T-helper 2 cell (primary cell): ENCODE measurements around the gene KCNJ9.

Experiments used
- DNase-seq, 5 experiments: peaks; one replicate each; pipeline versions ENCODE4 v3.0.0 to v3.0.0-alpha.2; 2012 to 2022

KCNJ9 gene

DNA sequence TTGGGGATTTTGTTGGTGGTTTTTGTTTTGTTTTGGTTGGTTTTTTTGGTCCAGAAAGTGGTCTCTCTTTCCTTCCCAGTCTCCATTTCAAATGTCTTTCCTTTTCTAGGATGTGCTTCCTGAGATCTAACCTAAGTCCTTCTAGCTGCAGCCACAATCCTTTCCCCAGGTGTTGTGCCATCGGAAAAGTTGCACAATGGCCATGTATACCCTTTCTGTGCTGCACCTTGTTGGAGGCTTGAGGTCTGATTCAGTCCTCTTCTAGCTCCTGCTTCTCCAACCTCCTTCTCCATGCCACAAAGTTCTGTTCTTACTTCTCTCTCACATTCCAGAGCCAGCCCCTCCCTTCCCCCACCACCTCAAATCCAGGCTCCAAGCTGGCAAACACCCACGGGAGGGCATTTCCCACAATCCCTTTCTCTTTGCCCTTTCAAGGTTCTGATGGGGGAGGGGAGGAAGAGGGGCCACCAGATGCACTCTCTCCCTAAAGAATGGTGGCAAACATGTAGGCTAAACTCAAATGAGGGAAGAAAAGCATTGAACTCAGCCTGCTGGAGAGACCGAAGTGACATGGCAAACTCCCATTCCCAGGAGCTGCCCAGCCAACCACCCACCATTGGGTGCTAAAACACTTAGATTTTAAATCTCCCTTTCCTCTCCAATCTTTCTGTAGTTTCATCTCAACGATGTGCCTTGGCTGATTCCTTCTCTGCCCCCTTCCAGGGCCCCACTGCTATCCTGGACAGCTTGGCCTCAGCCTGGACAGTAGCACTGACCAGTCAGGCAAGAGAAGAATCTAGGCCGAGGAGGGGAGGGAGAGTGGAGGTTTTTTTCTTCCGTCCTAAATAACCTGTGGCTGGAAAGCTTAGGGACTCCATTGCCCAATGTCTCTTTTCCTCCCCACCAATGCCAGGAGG is 14.3 kb upstream of the KCNJ9 start:
- no peak for DNase-seq

DNA sequence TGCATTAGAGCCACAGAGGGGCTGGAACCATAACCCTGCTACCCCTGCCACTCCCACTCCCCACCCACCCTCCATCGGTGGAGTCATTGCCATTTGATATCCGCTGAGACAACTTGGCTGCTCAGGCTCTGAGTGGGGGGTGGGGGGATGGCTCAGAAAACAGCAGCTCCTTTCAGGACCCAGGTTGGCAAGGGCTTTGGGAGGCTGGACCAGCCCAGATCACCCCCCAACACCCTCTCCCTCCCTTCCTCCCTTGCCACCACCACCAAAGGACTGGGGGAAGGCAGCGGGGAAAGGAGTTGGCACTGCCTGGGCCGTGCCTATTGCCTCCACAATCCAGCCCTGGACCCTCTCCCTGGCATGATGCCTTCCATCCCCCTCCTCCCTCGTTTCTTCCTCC is 13.1 kb upstream of the KCNJ9 start:
- no peak for DNase-seq

DNA sequence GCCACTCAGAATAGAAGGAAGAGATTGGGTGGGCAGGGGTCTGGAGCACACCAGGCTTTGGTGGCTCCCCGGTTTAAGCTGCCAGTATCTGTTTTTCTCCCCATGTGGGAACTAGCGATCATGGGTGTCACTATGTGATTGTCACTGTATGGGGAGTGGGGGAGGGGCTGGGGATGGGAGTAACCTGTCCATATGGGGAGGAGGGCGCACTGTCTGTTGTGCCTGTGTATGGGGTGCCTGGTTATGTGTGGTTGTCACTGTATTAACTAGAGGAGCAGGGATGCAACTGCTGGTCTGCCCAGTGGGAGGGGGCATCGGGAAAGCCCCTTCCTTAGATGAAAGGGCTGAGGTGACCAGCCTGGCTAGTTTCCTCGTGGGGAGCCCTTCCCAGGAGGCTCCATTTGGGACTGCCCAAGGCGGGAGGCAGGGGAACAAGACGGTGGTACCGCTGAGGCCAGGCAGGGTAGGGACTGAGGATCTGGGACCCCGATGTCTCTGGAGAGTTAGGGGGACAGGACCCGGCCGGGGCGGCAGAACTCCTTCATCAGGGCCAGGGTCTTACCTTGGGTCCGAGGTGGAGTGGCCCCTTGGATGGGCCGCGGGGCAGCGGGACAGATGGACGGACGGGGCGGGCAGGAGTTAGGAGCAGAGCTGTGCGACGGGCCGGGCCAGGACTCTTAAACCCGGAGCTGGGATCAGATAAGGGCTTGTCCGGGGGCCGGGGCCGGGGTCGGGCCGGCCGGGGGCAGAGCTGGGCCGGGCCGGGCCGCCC is 11.7 kb upstream of the KCNJ9 start, which contains the start of gene KCNJ10:
Gene KCNJ10, minus strand, starts transcription at position 701 of the 772 bp plus-strand sequence. CDS start 27,628 bp downstream, outside the sequence.
- no peak for DNase-seq

DNA sequence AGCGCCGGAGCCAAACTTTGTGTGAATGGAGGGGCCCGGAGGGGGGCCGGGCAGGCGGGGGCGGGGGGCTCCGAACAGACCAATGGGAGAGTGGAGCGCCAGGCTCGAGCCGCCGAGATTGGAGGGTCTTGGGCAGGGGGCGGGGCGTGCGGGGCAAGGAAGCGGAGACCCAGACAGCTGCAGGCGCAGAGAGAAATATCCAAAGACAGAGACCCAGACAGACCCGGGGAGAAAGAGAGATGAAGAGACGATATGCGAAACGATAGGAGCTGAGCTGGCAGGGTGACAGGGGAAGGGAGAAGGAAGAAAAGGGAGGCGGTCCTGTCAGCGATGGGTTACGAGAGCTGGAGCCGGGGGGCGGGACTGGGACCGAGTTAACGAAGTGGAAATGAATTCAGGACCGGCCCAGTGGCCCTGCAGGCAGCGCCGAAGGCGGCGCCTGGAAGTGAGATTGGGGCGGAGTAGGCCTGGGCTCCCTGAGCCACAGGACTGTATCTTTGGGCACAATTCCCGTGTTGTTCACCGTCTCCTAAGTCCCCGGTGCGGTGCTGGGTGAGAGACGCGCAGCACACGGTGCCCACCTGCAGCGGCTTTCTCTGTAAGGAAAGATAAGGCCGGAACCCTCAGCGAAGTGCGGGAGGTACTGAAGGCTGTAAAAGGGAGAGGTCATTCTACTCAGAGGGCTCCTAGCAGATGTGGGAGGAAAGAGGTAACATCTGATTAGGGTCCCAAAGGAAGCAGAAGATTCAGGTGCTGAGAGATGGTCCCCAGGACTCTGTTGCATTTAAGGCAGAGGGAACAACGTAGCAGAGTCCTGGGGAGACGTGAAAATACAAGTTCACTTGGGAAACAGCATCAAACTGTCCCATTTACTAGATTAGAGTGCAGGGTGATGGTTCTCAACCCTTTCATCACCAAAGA is 10.8 kb upstream of the KCNJ9 start:
- peak; percentile 35 to 72 (median 51) for DNase-seq

DNA sequence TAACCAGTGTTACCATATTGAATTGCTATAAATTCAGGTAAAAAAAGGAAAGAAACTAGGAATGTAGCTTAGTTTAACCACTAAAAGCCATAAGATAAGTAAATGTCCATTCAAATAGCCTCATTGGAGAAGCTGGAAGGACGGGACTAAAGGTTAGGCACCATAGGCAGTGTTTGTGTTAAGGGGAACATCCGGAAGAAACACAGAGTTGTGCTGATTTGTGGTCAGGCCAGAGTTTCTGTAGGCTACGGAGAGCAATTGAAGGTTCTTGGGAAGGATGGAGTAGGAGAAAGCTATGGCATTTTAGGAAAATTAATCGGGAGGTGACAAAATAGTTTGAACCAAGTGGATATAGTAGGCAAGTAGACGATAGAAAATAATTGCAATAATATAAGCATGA is 10.0 kb upstream of the KCNJ9 start:
- no peak for DNase-seq

DNA sequence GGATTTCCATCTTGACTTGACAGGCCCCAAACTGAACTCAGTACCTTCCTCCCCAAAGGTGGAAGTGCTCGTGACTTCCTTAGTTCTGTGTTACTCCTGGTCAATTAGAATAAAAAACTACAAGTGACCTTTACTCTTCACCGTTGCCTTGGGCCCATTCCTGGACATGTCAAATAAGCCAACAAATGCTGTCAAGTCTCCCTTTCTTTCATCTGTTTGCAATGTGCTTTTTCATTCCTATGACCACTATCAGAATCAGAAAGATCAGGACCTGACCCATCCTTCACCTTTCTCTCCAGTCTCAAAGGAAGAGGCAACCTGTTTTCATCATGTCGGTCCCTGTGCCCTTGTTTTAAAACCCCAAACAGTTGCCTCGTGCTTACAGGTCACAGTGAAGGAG is 6.5 kb upstream of the KCNJ9 start:
- DNase-seq, result no peak

DNA sequence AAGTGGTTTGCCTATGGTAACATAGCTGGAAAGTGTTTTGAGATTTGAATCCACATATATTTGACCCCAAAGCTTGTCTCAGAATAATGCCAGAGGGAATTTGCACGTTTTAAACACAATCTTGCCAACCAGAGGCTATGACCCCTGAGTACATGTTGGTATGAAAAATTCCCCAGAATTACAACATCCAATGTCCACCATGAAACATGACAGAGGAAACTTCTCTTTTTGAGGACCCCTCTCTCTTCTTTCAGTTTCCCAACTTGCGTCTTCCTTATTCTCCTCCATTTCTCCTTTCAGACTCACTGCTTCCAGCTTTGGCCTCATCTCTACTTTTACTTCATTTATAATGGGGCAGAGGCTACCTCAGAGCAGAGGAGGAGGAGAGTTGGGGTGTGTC is 5.5 kb upstream of the KCNJ9 start:
- no peak for DNase-seq

DNA sequence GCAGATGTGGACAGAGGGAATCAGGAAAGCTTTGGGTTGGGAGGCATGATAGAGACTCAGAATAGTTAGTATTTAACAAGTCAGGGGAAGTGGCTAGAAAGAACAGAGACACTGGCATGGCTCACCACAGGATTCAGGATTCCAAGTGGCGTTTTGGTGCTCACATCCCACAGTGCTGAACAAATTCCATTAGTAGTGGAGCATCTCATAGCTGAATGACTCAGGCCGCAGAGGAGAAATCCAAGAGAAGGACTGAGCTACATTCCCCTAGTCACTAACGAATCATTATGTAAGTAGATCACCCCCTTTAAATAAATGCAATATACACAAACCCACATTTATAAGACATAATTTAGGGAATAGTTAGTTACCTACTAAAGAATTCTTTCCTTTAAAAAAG is 5.0 kb upstream of the KCNJ9 start:
- no peak for DNase-seq

DNA sequence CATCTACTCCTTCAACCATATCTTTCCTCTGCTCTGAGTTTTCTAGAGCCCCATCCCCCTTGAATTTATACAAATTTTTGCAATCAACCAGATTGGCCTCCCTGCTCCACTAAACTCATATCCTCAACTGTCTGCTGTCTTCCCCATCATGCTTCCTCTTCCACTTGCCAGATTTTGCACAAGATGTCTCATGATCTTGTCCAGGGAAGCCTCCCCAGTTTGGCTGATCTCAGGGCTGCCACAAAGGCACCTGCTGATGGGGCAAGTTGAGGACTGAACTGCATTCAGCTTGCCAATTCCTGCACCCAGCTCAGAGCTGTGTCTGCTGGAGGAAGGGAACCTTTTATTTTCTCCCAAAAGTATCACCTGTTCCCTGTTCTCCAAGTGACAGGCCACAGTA is 3.9 kb upstream of the KCNJ9 start:
- DNase-seq, result no peak

DNA sequence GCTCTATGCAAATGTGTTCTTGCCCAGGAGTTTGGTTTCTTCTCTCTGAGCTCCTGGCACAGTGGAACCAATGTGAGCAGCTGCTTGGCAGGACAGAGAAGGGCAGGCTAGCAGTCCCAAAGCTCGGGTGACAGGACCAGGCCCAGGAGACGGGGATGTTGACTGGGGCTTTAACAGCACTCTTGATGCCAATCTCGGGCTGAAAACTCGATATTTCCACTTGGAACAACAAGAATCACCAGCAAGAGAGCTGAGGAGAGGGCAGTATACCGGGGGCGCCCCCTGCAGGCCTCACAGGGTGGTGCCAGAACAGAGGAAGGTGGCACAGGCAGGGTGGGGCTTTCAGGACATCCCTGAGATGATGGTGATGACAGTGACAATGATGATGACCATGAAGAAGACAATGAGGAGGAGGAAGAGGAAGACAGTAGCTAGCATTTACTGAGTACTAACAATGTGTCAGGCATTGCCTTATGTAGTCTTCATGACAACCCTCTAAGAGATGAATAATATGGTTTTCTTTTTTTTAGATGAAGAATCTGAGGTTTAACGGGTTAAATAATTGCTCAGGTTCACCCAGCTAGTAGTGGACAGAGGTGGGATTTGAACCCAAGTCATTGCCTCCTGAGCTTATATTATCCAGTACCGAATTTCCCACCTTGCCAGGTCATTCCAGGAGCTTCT is 2.7 kb upstream of the KCNJ9 start:
- DNase-seq, result peak in 4 of 5 experiments; percentile 30 to 62 (median 40)

DNA sequence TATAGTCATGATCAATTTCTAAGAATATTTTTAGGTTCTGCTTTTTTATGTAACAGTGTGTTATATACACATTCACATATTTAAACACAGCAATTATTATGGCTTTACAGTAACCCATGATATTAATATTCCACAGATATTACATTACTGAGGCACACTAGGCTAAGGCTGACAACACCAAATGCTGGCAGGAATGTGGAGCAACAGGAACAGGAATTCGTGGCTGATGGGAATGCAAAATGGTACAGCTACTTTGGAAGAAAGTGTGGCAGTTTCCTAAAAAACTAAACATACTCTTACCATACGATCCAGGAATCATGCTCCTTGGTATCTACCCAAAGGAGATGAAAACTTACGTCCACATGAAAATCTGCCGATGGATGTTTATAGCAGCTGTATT is 1.9 kb upstream of the KCNJ9 start:
- DNase-seq, result no peak

DNA sequence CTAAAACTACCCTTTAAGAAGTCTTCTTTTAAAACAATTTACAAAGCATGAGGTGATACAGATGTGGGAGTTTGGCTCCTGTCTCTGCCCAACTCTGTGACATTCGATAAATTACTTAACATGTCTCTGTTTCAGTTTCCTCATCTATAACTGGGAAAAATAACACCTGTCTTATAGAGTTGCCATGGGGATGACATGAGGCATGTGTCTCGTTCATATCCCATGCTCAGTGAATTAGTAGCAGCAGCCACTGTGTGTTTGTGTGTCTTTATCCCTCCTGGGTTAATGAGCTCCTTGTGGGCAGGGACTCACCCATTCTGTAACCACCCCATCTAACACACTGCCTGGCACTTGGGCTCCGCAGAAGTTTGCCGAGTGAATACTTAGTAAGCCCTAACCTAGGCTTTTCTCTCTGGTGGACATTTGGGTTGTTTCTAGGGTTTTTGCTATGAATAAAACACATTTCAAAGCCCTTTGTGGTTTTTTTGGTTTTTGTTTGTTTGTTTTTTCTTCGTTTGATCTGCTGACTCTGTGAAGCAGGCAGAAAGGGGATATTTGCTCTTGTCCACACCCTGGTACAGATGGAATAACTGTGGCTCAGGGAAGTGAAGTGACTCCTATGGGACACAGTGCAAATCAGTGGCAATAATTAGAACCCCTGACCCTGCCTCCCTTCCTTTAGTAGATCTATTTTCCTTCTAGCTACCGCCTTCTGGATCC is 797 bp upstream of the KCNJ9 start:
- DNase-seq, result no peak

DNA sequence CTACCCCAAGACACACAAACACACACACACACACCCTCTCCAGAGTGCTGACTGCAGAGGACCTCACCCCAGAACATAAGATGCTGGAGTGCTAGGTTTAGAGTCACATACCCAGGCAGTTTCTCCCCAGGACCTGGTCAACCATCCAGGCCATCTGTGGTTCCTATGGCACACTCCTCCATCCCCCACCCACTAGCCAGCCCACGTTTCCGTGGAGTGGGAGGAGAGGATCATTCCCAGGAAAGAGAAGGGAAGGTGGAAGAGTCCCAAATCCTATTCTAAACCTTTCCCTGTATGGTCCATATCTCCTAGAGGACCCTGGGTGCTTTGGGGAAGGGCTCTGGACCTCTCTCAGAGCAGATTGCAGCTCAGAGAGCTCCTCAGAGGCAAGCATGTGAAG is 1.1 kb downstream of the KCNJ9 start:
- DNase-seq, result no peak

DNA sequence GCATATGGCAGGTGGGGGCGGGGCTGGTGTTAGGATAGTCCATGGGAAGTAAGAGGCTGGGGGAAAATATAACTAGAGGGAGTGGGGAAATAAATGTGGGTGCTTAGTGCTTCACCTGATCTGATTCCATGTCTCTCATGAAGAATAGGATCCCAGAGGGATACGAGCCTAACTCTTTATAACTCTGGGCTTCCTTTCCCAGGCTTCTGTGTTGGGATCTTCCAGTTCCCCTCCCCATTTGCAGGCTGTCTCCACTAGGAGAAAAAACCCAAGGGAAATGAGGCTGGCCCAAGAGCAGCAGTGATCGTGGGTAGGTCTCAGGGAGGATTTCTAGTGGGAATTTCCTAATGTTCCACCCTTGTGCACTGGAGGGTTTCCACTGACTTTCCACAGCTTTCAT is 1.6 kb downstream of the KCNJ9 start:
- DNase-seq, result no peak

DNA sequence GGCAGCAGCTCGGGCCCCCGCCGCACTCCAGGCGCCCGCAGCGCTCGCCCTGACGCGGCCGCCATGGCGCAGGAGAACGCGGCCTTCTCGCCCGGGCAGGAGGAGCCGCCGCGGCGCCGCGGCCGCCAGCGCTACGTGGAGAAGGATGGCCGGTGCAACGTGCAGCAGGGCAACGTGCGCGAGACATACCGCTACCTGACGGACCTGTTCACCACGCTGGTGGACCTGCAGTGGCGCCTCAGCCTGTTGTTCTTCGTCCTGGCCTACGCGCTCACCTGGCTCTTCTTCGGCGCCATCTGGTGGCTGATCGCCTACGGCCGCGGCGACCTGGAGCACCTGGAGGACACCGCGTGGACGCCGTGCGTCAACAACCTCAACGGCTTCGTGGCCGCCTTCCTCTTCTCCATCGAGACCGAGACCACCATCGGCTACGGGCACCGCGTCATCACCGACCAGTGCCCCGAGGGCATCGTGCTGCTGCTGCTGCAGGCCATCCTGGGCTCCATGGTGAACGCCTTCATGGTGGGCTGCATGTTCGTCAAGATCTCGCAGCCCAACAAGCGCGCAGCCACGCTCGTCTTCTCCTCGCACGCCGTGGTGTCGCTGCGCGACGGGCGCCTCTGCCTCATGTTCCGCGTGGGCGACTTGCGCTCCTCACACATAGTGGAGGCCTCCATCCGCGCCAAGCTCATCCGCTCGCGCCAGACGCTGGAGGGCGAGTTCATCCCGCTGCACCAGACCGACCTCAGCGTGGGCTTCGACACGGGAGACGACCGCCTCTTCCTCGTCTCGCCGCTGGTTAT is 2.8 kb downstream of the KCNJ9 start:
- peak; percentile 37 to 74 (median 60) for DNase-seq

DNA sequence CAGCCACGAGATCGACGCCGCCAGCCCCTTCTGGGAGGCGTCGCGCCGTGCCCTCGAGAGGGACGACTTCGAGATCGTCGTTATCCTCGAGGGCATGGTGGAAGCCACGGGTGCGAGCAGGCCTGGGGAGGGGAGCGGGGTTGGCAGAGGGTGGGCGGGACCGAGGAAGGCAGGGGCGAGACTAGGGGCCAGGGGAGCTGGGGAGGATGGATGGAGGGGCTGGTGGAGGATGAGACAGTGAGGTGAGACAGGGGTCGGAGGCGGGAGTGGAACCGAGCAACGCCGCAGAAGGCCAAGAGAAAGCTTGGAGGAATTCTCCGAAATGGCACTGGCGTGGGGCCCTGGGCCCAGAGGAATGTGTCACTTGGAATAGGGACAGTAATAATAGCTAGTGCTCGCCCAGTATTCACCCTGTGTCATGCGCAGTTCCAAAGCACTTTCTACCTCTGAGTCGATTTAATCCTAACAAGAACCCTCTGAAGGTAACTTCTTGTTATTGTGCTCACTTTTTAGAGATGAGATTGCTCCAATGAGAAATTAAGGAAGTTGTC is 3.5 kb downstream of the KCNJ9 start:
- no peak for DNase-seq

DNA sequence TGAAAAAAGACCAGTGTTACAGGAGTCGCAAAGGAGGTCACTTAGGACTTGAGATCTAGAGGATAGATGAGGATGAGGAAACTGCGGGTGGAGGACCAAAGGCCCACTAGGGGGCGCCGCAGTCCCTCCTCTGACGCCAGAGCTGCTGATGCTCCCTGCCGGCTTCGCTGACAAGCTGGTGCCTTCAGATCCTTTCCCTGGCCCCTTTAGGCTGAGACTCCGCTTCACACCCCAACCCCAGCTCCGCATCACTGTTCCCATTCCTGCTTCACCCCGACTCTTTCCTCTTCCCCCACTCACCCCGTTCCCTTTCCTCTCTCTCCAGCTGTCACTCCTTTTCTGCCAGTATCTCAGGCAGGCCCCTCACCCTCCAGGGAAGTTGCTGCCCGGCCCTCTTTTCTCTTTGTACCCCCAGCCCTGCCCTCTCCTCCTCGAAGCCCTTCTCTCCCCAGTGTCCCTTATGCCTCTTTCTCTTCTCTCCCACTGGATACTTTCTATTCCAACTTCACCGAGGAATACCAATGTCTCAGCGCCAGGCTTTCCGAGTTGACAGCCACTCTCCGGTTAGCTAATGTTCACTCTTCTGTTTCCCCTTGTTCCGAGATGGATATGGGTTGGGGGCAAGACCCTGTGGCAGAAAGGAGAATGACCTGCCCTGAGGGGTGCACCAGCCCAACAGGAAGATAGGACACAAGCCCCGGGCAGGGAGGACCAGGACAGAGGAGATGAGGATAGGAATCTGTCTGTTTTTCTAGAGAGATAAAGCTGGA is 4.5 kb downstream of the KCNJ9 start:
- DNase-seq, result peak; percentile 32 to 76 (median 60)

DNA sequence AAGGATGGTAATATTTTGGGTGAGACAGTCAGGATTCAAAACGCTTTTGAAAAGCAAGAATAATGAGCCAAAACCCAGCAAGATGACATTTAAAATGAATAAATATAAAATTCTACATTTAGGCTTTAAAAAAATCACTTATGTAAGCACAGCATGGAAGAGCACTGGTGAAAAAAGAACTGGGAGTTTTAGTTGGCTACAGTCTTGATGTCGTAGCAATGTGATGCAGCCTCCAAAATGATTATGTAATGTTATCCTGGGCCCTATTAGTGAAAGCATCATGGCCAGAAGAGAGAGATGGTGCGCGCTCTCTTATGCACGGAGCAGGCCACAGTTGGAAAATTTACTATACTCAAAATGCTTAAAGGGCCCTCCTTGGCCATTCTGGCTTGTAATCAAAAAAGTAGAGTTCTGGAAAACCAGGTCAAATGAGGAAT is 5.1 kb downstream of the KCNJ9 start:
- DNase-seq, result no peak

DNA sequence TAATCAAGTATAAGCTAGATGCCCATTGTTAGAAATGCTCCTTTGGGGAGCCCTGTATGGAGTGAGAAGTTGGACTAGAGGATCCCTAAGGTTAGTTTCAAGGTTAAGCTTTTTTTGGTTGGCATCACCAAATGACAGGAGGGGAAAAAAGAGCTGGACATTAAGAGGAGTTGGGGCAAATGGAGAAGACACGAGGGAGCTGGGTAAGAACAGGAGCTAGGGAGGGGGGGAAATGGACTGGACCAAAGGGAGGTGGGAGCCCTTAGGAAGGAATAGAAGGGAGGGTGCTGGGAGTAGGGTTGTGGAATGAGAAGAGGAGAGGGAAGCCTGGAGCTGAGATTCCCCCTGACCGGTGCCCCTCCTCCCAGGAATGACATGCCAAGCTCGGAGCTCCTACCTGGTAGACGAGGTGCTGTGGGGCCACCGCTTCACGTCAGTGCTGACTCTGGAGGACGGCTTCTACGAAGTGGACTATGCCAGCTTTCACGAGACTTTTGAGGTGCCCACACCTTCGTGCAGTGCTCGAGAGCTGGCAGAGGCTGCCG is 5.9 kb downstream of the KCNJ9 start:
- DNase-seq, result no peak
